GM19397 (cell line): ENCODE data around the gene HLA-A.

Experiments
- ATAC-seq: cut with Tn5 transposase; IDR thresholded peaks from one replicate; pipeline ENCODE4 v1.9.1; 2021; ENCODE audit warnings: mild to moderate bottlenecking, moderate library complexity; ENCODE audit not compliant: unreplicated experiment

HLA-A gene

GRCh38 chr6:29933955-29934354 is 8.4 kb upstream of the HLA-A start:
- no peak for ATAC-seq

- no peak for ATAC-seq
Measured at GRCh38 chr6:29935273-29935955, 6.9 kb upstream of the HLA-A start.

- no peak for ATAC-seq
Measured at GRCh38 chr6:29938746-29939508, 3.4 kb upstream of the HLA-A start.

- ATAC-seq, result no peak
Measured at GRCh38 chr6:29941016-29941415, 1.3 kb upstream of the HLA-A start.

GRCh38 chr6:29941471-29941870 is 861 bp upstream of the HLA-A start:
- no peak for ATAC-seq

- ATAC-seq, result no peak
Measured at GRCh38 chr6:29941916-29942274, 437 bp upstream of the HLA-A start.

GRCh38 chr6:29943053-29943966 is 978 bp downstream of the HLA-A start:
- ATAC-seq, result no peak

- no peak for ATAC-seq
Measured at GRCh38 chr6:29945281-29945820, 3.0 kb downstream of the HLA-A start.

GRCh38 chr6:29946223-29947076 is 4.1 kb downstream of the HLA-A start:
- ATAC-seq, result no peak

- ATAC-seq, result no peak
Measured at GRCh38 chr6:29947077-29947980, 5.0 kb downstream of the HLA-A start.

GRCh38 chr6:29948277-29948676 is 5.9 kb downstream of the HLA-A start:
- ATAC-seq, result no peak

- ATAC-seq, result no peak
Measured at GRCh38 chr6:29949934-29950333, 7.6 kb downstream of the HLA-A start.

- no peak for ATAC-seq
Measured at GRCh38 chr6:29951882-29952281, 9.6 kb downstream of the HLA-A start.

GRCh38 chr6:29953001-29953441 is 10.7 kb downstream of the HLA-A start:
- no peak for ATAC-seq

GRCh38 chr6:29953686-29954085 is 11.4 kb downstream of the HLA-A start:
- ATAC-seq, result no peak

GRCh38 chr6:29954272-29954671 is 11.9 kb downstream of the HLA-A start:
- no peak for ATAC-seq

GRCh38 chr6:29955783-29956182 is 13.5 kb downstream of the HLA-A start:
- ATAC-seq, result no peak

GRCh38 chr6:29956518-29956917 is 14.2 kb downstream of the HLA-A start:
- ATAC-seq, result no peak

GRCh38 chr6:29958046-29958445 is 15.7 kb downstream of the HLA-A start:
- ATAC-seq, result no peak
